ENCODE data around the gene EME2. TPM values are rescaled to one million over a fixed set of nuclear protein-coding genes. Genes with fewer than 3 reads are reported as not detected.

EME2 gene
- total and polyA plus RNA-seq, 7 experiments from 2014 or later: 0.59 to 47.5 (median 32.5) TPM

DNA sequence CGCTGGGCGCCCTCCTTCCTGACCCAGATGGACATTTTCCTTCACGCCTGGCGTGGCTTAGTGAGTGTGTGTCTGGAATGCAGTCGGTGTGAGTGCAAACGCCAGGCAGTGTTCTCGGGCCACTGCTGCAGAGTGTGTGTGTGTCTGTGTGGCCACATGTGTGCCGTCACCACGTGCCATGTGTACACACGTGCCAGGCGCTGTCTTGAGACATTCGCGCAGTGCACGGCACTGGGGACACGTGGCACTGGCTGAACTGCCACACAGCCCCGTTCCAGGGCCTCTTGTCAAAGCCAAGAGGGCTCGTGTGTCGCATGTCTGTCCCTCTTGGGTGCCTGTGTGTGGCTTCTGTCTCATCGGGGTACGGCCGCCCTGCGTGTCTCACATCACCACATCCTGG is 37.8 kb upstream of the EME2 start:
- H3K9me3 Mint-ChIP-seq: no peaks in the 10 kb centered on the region
- no peaks in the 10 kb centered on the region for H3K27me3 Mint-ChIP-seq
- ChIA-PET CTCF (no interaction called here), POLR2A (no interaction called here)
- Histone ChIP-seq H3K4me3 (ENCODE audit: low read length) (no peak overlapping the region), H3K4me1 (ENCODE audit: control insufficient read depth in 2 of 2, insufficient read depth in 2 of 2, low read length in 2 of 2) (no peaks in the 10 kb centered on the region), H3K9me3 (ENCODE audit: control insufficient read depth in 2 of 3, low read length in 3 of 3) (no peaks in the 10 kb centered on the region), H3K27ac (ENCODE audit: low read depth, low read length) (no peak overlapping the region), H3K36me3 (ENCODE audit: control insufficient read depth in 2 of 3, insufficient read depth in 3 of 3, low read length in 3 of 3) (peaks cover 0 to 48% (median 3%) of the 10 kb centered on the region in 3 experiments), H3K27me3 (ENCODE audit: control insufficient read depth in 2 of 2, insufficient read depth in 2 of 2, low read length in 2 of 2) (no peaks in the 10 kb centered on the region)
- H3K27ac Mint-ChIP-seq: peak overlapping the region in 1 of 9 donors; percentile 54
- no peak for ATAC-seq
- no peak for DNase-seq
- H3K4me1 Mint-ChIP-seq: no peaks in the 10 kb centered on the region
- intact Hi-C loops (cut with micrococcal nuclease): no loop called here
- peaks cover 0 to 10% (median 0%) of the 10 kb centered on the region in 5 donors for H3K36me3 Mint-ChIP-seq
- no peak overlapping the region for H3K4me3 Mint-ChIP-seq

DNA sequence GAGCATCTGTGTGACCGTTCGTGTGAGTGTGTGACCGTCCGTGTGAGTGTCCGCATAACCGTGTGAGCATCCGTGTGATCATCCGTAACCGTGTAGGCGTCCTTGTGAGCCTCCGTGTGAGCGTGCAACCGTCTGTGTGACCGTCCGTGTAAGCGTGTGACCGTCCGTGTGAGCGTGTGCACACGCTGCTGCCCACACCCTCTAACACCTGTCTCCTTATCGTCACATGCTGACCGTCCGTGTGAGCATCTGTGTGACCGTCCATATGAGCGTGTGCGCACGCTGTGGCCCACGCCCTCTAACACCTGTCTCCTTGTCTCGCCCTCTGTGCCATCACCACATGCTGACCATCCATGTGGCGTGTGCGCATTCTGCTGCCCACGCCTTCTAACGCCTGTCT is 32.4 kb upstream of the EME2 start:
- no peaks in the 10 kb centered on the region for H3K9me3 Mint-ChIP-seq

DNA sequence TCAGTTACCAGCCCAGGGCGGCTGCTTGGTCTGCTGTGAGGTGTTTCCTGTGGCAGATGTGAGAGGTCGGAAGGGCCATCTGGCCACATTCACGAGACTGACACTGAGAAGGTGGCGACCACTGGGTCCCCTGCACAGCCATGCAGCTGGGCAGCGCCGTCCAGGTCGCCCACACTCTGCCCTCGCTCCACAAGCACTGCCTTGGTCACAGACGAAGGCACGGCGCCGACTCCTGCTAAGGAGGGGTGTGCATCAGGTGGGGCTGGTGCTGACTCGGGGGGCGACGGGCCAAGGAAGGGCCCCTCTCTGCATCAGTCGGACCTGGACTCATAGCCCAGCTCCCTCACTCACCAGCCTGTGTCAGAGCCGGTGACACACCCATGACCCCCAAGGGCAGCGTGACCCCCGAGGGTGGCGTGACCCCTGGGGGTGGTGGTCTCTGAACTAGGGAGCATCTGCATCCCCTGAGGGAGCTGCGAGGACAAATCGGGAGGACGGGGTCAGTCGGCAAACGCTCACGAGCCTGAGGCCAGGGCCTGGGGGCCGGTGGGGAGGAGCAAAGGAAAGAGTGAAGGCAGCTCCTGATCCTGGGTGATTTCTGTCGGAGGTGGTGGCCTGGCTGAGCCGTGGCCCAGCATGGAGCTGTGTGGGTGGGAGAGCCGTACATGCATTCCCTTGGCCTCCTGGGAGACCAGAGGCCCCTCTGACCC is 31.7 kb upstream of the EME2 start:
- DNase-seq (no peak), ATAC-seq (no peak)
- Mint-ChIP-seq H3K36me3 (peaks cover 0 to 10% (median 2%) of the 10 kb centered on the region in 5 donors), H3K4me3 (no peak overlapping the region), H3K4me1 (peaks cover 0 to 3% (median 0%) of the 10 kb centered on the region in 7 donors), H3K9me3 (no peaks in the 10 kb centered on the region), H3K27ac (no peak overlapping the region), H3K27me3 (no peaks in the 10 kb centered on the region)
- peaks cover 0 to 51% (median 5%) of the 10 kb centered on the region in 3 experiments for H3K36me3 ChIP-seq (ENCODE audit: control insufficient read depth in 2 of 3, insufficient read depth in 3 of 3, low read length in 3 of 3)
- ChIA-PET POLR2A (no interaction called here), CTCF (no interaction called here)
- H3K27me3 ChIP-seq (ENCODE audit: control insufficient read depth in 2 of 2, insufficient read depth in 2 of 2, low read length in 2 of 2): no peaks in the 10 kb centered on the region
- H3K9me3 ChIP-seq (ENCODE audit: control insufficient read depth in 2 of 3, low read length in 3 of 3): no peaks in the 10 kb centered on the region
- H3K4me3 ChIP-seq (ENCODE audit: low read length): no peak overlapping the region
- H3K4me1 ChIP-seq (ENCODE audit: control insufficient read depth in 2 of 2, insufficient read depth in 2 of 2, low read length in 2 of 2): no peaks in the 10 kb centered on the region
- H3K27ac ChIP-seq (ENCODE audit: low read depth, low read length): no peak overlapping the region
- intact Hi-C loops (cut with micrococcal nuclease): no loop called here

More for the DNA sequence above, 32.4 kb upstream of the EME2 start:
- no peak overlapping the region for H3K4me3 Mint-ChIP-seq
- no peak overlapping the region for H3K4me3 ChIP-seq (ENCODE audit: low read length)
- DNase-seq (no peak), ATAC-seq (no peak)
- H3K36me3 ChIP-seq (ENCODE audit: control insufficient read depth in 2 of 3, insufficient read depth in 3 of 3, low read length in 3 of 3): peaks cover 0 to 44% (median 4%) of the 10 kb centered on the region in 3 experiments
- H3K4me1 Mint-ChIP-seq: peaks cover 0 to 3% (median 0%) of the 10 kb centered on the region in 7 donors
- POLR2A ChIA-PET: interaction anchor here (0.7 kb wide), 1 partner anchor 44 kb away, joined by 3 read pairs; no protein-coding TSS in a partner anchor
- no peak overlapping the region for H3K27ac ChIP-seq (ENCODE audit: low read depth, low read length)
- intact Hi-C loops (cut with micrococcal nuclease): no loop called here
- H3K9me3 ChIP-seq (ENCODE audit: control insufficient read depth in 2 of 3, low read length in 3 of 3): no peaks in the 10 kb centered on the region
- CTCF ChIA-PET: no interaction called here
- H3K27me3 ChIP-seq (ENCODE audit: control insufficient read depth in 2 of 2, insufficient read depth in 2 of 2, low read length in 2 of 2): no peaks in the 10 kb centered on the region
- no peaks in the 10 kb centered on the region for H3K4me1 ChIP-seq (ENCODE audit: control insufficient read depth in 2 of 2, insufficient read depth in 2 of 2, low read length in 2 of 2)
- peaks cover 0 to 9% (median 2%) of the 10 kb centered on the region in 5 donors for H3K36me3 Mint-ChIP-seq
- no peaks in the 10 kb centered on the region for H3K27me3 Mint-ChIP-seq
- no peak overlapping the region for H3K27ac Mint-ChIP-seq

GRCh38 chr16:1741553-1742165 is 31.0 kb upstream of the EME2 start:
- no peak overlapping the region for H3K27ac ChIP-seq (ENCODE audit: low read depth, low read length)
- ChIA-PET POLR2A (no interaction called here), CTCF (no interaction called here)
- DNase-seq (no peak), ATAC-seq (no peak)
- no peaks in the 10 kb centered on the region for H3K27me3 Mint-ChIP-seq
- H3K4me1 ChIP-seq (ENCODE audit: control insufficient read depth in 2 of 2, insufficient read depth in 2 of 2, low read length in 2 of 2): no peaks in the 10 kb centered on the region
- H3K36me3 Mint-ChIP-seq: peaks cover 0 to 10% (median 2%) of the 10 kb centered on the region in 5 donors
- H3K9me3 Mint-ChIP-seq: no peaks in the 10 kb centered on the region
- H3K27me3 ChIP-seq (ENCODE audit: control insufficient read depth in 2 of 2, insufficient read depth in 2 of 2, low read length in 2 of 2): no peaks in the 10 kb centered on the region
- no peak overlapping the region for H3K27ac Mint-ChIP-seq
- no peaks in the 10 kb centered on the region for H3K9me3 ChIP-seq (ENCODE audit: control insufficient read depth in 2 of 3, low read length in 3 of 3)
- peaks cover 0 to 3% (median 0%) of the 10 kb centered on the region in 7 donors for H3K4me1 Mint-ChIP-seq
- peaks cover 0 to 59% (median 5%) of the 10 kb centered on the region in 3 experiments for H3K36me3 ChIP-seq (ENCODE audit: control insufficient read depth in 2 of 3, insufficient read depth in 3 of 3, low read length in 3 of 3)
- intact Hi-C loops (cut with micrococcal nuclease): no loop called here
- H3K4me3 Mint-ChIP-seq: no peak overlapping the region
- H3K4me3 ChIP-seq (ENCODE audit: low read length): no peak overlapping the region

GRCh38 chr16:1743376-1744337 is 29.0 kb upstream of the EME2 start:
- Histone ChIP-seq H3K4me1 (ENCODE audit: control insufficient read depth in 2 of 2, insufficient read depth in 2 of 2, low read length in 2 of 2) (no peaks in the 10 kb centered on the region), H3K4me3 (ENCODE audit: low read length) (no peak overlapping the region), H3K27me3 (ENCODE audit: control insufficient read depth in 2 of 2, insufficient read depth in 2 of 2, low read length in 2 of 2) (no peaks in the 10 kb centered on the region), H3K27ac (ENCODE audit: low read depth, low read length) (no peak overlapping the region), H3K9me3 (ENCODE audit: control insufficient read depth in 2 of 3, low read length in 3 of 3) (no peaks in the 10 kb centered on the region), H3K36me3 (ENCODE audit: control insufficient read depth in 2 of 3, insufficient read depth in 3 of 3, low read length in 3 of 3) (peaks cover 5 to 79% (median 5%) of the 10 kb centered on the region in 3 experiments)
- H3K4me1 Mint-ChIP-seq: peaks cover 0 to 3% (median 0%) of the 10 kb centered on the region in 7 donors
- ATAC-seq (no peak), DNase-seq (no peak)
- intact Hi-C loops (cut with micrococcal nuclease): no loop called here
- no peaks in the 10 kb centered on the region for H3K27me3 Mint-ChIP-seq
- ChIA-PET CTCF (no interaction called here), POLR2A (interaction anchor here (0.6 kb wide), 1 partner anchor 188 kb away, joined by 3 read pairs; no protein-coding TSS in a partner anchor)
- H3K4me3 Mint-ChIP-seq: no peak overlapping the region
- no peaks in the 10 kb centered on the region for H3K9me3 Mint-ChIP-seq
- peaks cover 0 to 10% (median 3%) of the 10 kb centered on the region in 5 donors for H3K36me3 Mint-ChIP-seq
- no peak overlapping the region for H3K27ac Mint-ChIP-seq

DNA sequence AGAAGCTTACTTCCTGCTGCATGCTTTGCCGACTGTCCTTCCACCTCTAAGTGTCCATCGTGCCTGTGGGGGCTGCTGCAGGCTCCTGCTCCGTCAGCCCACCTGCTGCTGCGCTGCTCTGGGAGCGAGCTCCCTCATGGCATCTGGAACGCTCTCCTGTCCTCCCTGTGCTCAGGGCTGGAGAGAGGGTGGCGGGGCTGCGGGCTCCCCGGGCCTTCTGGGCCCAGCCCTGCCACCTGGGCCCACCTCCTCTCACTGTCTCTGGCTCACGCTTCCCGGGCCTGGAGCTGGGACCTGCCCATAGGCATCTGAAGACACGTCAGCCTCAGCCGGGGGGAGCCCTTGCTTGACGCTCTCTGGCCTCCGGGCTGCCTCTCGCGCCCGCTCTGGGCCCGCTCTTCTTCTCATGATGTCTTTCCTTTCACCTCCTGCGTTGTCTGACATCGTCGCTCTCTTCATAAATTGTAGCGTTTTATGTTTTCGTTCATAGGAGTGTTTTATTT is 28.2 kb upstream of the EME2 start:
- peaks cover 0 to 13% (median 3%) of the 10 kb centered on the region in 5 donors for H3K36me3 Mint-ChIP-seq
- H3K27ac Mint-ChIP-seq: no peak overlapping the region
- CTCF ChIA-PET: interaction anchor here (0.5 kb wide), 1 partner anchor 34 kb away, joined by 3 read pairs; no protein-coding TSS in a partner anchor
- POLR2A ChIA-PET: no interaction called here
- intact Hi-C loops (cut with micrococcal nuclease): no loop called here
- no peak for DNase-seq
- no peaks in the 10 kb centered on the region for H3K9me3 Mint-ChIP-seq
- Histone ChIP-seq H3K4me1 (ENCODE audit: control insufficient read depth in 2 of 2, insufficient read depth in 2 of 2, low read length in 2 of 2) (no peaks in the 10 kb centered on the region), H3K9me3 (ENCODE audit: control insufficient read depth in 2 of 3, low read length in 3 of 3) (no peaks in the 10 kb centered on the region), H3K27ac (ENCODE audit: low read depth, low read length) (no peak overlapping the region), H3K27me3 (ENCODE audit: control insufficient read depth in 2 of 2, insufficient read depth in 2 of 2, low read length in 2 of 2) (no peaks in the 10 kb centered on the region), H3K36me3 (ENCODE audit: control insufficient read depth in 2 of 3, insufficient read depth in 3 of 3, low read length in 3 of 3) (peaks cover 5 to 86% (median 5%) of the 10 kb centered on the region in 3 experiments), H3K4me3 (ENCODE audit: low read length) (no peak overlapping the region)
- peaks cover 0 to 3% (median 0%) of the 10 kb centered on the region in 7 donors for H3K4me1 Mint-ChIP-seq
- no peaks in the 10 kb centered on the region for H3K27me3 Mint-ChIP-seq
- no peak overlapping the region for H3K4me3 Mint-ChIP-seq
- no peak for ATAC-seq

All from naive thymus-derived CD4-positive, alpha-beta T cell (primary cell).